GM20431 (cell line): ENCODE measurements around the gene BRSK2.

Experiments used
- in situ Hi-C: fragments of 300-500 bp; cut with MseI, MboI; formaldehyde crosslinking; loops from one replicate; pipeline ENCODE4 v1.15.0; 2020; ENCODE audit warnings: low sequenced_read_pairs; ENCODE audit not compliant: unreplicated experiment

Gene BRSK2

GRCh38 chr11:1393038-1393710, 3.4 kb downstream of the BRSK2 start:
- in situ Hi-C loops = no loop called here

- in situ Hi-C loops = no loop called here
Observed at GRCh38 chr11:1394936-1395772, 5.4 kb downstream of the BRSK2 start.

GRCh38 chr11:1395773-1396374, 6.1 kb downstream of the BRSK2 start:
- in situ Hi-C loops = no loop called here

- in situ Hi-C loops = no loop called here
Observed at GRCh38 chr11:1396375-1396841, 6.7 kb downstream of the BRSK2 start.

DNA sequence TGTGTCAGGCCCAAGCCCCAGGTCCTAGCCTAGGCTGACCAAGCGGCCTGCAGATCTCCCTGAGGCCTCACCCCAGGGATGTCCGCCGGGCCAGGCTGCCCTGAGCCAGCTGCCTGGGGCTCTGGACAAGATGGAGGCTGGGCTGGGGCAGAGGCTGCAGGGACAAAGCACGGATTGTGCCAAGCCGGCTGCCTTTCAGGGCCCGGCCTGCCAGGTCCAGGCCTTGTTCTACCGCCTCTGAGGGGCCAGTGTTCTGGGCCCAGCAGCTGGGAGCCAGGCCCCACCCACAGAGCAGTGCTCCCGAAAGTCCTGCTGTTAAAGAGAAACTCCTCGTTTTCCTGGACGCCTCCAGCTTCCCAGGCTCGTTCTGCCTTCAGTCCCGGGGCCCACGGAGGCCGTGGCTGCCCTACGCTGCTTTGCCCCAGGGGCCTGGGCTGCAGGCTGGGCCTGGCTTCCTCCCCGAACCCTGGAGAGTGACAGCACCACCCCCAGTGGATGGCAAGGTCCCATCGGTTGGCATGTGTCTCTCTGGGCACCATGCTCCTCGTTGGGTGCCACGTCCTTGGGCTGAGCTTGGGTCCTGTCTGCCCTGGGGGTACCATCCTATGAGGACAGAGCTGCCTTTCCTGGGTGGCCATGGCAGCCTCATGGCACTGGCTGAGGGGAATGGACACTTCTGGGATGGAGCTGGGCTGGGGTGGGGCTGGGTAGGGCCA, 7.6 kb downstream of the BRSK2 start:
- in situ Hi-C loops = no loop called here

DNA sequence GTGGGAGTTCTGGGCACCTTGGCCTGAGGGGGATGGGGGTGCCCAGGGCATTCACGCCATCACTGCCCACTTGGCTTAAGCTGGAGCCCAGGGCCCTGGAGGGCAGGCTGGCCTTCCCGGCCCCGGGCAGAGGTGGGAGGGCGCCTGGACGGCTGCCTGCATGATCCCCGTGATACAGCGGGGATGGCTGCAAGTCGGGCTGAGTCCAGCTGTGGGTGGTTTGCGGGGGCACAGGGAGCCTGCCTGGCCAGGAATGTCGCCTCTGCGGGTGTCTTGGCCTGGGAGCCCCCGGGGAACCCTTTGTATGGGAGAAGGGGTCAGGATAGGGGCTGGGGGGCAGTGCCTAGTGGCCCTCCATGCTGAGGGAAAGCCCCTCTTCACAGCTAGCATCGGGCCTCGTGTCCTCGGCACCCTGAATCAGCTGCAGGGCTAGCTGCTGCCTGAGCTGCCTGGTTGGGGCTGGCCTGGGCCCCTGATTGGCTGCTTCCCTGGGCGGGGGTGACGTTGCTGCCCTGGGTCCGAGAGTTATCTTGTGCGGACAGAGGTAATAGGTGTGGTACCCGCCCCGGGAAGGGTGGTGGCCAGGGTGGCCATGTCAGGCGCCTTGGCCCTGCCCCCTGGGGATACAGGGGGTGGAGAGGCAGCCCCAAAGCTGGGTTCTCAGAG, 8.3 kb downstream of the BRSK2 start:
- in situ Hi-C loops = no loop called here

- in situ Hi-C loops = no loop called here
Observed at GRCh38 chr11:1398528-1399235, 8.9 kb downstream of the BRSK2 start.

DNA sequence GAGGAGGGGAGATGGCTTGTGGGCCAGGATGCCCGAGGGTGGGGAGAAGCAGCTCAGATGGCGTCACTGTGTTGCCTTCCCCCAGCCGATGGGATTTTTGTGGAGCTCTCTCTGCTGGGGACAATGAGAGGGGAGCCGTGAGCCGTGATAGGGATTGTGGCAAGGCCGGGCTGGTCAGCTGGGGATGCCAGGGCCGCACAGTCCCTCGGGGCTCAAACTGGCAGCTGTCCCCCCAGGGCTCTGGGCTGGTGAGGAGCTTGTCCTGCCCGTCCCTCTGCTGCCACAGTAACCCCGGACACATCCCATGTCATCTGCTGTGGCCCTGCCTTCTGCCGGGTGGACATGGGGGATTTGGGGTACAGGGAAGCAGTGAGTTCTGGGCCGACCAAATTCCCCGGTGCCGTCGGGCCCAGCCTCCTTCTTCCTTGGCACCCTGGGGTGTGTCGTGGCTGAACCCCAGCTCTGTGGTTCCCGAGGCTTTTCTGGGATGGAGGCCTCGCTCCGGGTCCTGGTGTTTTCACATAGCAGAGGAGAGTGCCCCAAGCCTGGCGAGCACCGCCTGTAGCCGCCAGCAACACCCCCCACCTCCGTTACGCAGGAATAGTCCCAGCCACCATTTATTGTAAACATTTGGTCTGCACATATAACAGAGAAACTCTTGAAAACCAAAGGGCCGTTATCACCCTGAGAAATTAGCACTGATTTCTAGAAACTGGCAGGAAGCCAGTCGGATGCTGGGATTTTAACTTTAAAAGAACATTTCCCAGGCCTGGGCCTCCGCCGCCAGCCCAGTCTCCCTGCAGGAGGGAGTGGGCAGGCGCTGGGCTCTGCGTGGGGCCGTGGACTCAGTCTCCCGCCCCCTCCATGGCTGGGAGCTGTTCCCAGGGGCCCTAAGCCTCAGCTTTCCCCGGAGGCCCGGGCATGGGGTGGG, 9.9 kb downstream of the BRSK2 start:
- in situ Hi-C loops = no loop called here

GRCh38 chr11:1400317-1401170, 10.8 kb downstream of the BRSK2 start:
- in situ Hi-C loops = no loop called here

- in situ Hi-C loops = no loop called here
Observed at GRCh38 chr11:1401171-1401445, 11.4 kb downstream of the BRSK2 start.

GRCh38 chr11:1401656-1402221, 12.0 kb downstream of the BRSK2 start:
- in situ Hi-C loops = no loop called here

DNA sequence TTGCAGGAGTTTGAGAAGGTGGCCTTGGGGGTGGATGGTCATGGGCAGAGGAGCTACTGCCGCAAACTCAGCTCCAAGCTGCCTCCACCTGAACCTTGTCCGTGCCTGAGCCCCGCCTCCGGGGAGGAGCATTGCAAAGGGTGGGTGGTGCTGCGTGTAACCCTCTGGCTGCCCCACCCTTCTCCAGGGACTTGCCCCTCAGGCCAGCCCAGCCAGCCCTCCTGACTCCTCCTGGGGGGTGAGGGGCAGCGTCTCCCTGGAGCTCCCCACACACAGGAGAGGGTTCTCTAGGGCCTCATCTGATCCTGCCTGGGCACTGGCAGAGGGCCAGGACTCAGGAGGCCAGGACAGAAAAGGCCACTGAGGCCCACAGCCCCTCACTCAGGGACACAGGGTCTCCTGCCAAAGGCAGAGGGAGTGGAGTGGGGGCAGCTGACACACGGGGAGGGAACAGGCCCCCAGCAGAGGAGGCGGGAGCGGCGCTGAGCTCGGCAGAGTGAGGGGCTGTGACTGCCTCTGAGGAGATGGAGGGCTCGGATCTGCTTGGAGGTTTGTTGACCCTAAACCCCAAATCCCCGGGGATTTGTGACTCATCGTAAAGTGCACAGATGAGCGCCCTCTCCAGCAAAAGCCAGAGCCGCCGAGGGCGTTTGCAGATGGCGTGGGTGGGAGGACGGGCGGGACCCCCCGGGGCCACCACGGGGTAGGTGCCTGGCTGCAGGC, 12.8 kb downstream of the BRSK2 start:
- in situ Hi-C loops = no loop called here

DNA sequence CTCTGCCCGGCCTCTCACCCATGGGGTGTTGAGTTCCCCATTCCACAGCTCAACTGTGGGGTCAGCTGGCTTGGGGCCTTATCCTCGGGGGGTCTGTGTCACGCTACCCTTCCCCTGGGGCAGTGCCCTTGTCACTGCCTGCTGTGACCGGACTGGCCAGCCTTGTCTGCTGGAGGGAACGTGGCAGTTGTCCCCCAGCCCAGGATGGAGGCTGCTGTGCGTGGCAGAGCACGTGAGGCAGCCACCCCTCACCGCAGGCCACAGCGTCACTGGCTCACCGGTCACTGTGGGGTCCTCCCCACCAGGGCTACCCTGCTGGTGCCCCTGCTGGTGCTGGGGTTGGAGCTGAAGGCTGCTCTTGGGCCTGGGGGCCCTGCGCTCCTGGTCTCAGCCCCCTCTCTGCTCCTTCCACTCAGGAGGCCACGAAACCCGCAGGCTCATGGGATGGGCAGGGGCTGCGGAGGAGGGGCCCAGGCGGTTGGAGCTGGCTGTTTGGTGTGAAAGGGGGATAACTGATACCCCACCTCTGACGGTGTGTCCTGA, 13.4 kb downstream of the BRSK2 start:
- in situ Hi-C loops = no loop called here

DNA sequence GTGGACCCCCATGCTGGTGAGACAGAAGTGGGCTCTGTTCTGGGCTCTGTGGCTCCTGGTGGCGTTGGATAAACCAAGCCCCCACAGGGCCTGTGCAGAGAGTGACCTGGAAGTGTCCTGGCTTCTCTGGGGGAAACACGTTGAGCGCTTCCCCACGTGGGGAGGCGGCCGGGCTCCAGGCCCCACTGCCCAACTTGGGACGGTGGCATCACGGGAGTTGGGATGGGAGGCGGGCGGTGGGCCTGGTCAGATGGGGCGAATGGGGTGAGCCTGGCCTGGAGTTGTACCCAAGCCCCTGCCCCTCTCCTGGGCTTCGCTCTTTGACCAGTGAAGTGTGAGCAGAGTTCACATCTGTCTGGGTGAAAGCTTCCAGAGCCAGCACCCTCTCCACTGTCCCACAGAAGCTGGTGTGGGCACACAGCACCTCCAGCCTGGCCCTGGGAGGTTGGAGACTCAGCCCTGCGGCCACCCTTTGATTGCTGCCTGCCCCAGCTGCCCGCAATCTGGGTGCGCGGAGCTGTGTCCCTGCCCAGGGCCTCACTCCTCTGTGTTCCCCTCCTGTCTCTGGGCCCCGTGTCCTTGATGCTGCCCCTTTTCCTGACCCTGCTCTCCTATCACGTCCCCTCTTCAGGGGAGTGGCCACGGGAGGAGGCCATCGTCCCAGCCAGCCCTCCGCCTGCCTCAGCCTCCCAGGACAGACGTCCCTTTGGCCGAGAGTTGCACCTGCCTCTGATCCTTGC, 14.2 kb downstream of the BRSK2 start:
- in situ Hi-C loops = no loop called here

DNA sequence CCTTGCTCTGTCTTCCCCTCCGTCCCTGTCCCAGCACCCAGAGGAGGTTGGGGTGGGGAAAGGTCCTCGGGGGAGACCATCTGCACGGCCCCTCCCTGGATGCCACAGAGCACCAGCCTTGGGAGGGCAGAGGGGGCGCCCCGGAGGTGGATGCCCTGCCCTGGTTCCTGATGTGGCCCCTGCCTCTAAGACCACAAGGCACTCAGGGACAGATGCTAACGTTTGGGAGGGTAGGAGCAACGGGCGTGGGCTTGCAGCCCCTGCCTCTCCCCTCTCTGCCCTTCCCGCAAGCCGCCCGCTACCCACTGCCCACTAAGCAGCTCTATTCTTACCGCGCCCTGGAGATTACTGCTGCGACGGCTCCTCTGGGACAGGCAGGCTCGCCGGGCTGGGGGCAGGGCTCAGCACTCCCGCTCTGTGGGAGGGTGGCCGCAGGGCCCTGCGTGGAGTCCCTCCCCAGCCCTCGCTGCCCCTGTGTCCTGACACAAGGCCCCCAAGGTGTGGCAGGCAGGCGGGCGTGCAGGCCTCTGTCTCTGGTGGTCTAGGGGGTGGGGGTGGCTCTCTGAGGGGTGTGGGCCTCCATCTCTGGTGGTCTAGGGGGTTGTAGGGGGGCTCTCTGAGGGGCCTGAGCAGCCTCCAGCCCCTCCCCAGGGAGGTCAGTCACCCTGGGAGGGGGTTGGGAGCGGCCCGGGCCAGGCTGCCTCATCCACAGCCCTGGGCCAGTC, 14.9 kb downstream of the BRSK2 start:
- in situ Hi-C loops = no loop called here
